Measurements from ENCODE around the gene ADIG. TPM values are rescaled to one million over a fixed set of nuclear protein-coding genes. Genes with fewer than 3 reads are reported as not detected.
"Not testable (repeated sequence)": the region's sequence is repeated elsewhere in the genome, so short reads cannot be mapped to it uniquely, and the experiment has no call there.

ADIG gene
- total and polyA plus RNA-seq, 7 donors: not detected

DNA sequence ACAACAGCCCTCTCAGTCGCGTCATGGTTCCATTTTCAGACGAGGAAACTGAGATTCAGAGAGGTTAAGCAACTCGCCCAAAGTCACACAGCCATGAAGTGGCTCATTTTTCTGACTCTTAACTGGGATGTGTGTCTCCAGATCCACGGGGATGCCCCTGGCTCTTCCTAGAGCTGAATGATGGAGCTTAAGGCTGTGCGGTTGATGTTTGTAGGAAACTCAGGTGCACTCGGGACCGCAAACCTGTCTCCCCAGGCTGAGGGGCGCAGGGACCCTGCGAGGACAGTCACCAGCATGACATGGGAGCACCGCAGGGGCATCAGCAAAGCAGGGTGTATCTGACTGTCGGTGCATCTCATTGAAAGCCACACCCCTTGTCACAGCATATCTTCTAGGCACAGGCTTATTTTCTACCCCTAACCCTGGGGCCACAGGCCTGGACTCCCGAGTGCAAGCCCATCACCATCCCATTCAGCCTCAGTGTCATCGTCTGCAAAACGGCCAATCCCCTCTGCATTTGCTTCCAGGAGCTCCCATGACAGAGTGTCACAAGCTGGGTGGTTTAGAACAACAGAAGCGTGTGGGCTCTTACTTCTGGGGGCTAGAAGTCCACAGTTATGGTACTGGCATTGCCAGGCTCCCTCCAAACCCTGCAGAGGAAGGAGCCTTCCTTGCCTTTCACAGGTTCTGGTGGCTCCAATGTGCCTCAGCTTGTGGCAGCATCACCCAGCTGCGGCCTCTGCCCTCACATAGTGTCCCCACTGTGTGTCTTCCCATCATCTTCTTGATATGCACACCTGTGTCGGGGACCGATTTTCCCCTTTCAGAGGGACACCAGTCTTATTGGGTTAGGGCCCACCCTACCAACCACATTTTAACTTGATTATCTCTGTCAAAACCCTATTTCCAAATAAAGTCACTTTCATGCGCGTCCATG is 10.7 kb downstream of the ADIG start:
- Histone ChIP-seq H3K4me1 (no peaks in the 10 kb centered on the region), H3K27ac (no peak overlapping the region), H3K36me3 (no peaks in the 10 kb centered on the region), H3K4me3 (no peak overlapping the region), H3K27me3 (peaks cover 0 to 16% (median 0%) of the 10 kb centered on the region in 3 donors), H3K9me3 (no peaks in the 10 kb centered on the region)
- no peak for TF ChIP-seq POLR2AphosphoS5 (IDR thresholded peaks at IDR 0.05)
- no peak for TF ChIP-seq POLR2A (IDR thresholded peaks at IDR 0.05)
- TF ChIP-seq, protein P1, sequence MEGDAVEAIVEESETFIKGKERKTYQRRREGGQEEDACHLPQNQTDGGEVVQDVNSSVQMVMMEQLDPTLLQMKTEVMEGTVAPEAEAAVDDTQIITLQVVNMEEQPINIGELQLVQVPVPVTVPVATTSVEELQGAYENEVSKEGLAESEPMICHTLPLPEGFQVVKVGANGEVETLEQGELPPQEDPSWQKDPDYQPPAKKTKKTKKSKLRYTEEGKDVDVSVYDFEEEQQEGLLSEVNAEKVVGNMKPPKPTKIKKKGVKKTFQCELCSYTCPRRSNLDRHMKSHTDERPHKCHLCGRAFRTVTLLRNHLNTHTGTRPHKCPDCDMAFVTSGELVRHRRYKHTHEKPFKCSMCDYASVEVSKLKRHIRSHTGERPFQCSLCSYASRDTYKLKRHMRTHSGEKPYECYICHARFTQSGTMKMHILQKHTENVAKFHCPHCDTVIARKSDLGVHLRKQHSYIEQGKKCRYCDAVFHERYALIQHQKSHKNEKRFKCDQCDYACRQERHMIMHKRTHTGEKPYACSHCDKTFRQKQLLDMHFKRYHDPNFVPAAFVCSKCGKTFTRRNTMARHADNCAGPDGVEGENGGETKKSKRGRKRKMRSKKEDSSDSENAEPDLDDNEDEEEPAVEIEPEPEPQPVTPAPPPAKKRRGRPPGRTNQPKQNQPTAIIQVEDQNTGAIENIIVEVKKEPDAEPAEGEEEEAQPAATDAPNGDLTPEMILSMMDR (IDR thresholded peaks at IDR 0.05): no peak
- no peak for TF ChIP-seq EP300 (IDR thresholded peaks at IDR 0.05)
- 85 to 88% methylated on average over 21 of the region's 21 CpGs for WGBS, 2 donors
- intact Hi-C loops (cut with DNase I): no loop called here
- no peak for DNase-seq

DNA sequence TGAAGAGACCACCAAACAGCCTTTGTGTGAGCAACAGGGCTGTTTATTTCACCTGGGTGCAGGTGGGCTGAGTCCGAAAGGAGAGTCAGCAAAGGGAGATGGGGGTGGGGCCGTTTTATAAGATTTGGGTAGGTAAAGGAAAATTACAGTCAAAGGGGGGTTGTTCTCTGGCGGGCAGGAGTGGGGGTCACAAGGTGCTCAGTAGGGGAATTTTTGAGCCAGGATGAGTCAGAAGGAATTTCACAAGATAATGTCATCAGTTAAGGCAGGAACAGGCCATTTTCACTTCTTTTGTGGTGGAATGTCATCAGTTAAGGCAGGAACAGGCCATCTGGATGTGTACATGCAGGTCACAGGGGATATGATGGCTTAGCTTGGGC is 11.4 kb downstream of the ADIG start:
- H3K4me3 ChIP-seq; intact Hi-C loops (cut with DNase I); H3K9me3 ChIP-seq; DNase-seq; H3K27ac ChIP-seq; H3K4me1 ChIP-seq; H3K36me3 ChIP-seq: not testable (repeated sequence)
- WGBS, 2 donors: 74% methylated on average over 3 of the region's 3 CpGs
- peaks cover 0 to 16% (median 0%) of the 10 kb centered on the region in 3 donors for H3K27me3 ChIP-seq

DNA sequence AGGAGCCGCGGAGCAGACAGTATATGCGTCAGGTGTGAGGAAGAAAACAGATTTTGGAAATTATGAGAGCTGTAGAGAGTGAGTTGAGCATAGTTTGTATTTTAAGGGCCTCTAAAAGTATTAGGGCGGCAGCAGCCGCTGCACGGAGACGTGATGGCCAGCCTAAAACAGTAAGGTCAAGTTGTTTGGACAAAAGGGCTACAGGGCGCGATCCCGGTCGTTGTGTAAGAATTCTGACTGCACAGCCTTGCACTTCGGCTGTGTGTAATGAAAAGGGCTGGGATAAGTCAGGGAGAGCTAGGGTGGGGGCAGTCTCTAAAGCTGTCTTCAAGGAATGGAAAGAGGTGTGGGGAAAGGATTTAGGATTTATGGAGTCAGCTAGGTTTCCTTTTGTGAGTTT is 13.3 kb downstream of the ADIG start:
- intact Hi-C loops (cut with DNase I); H3K4me1 ChIP-seq; H3K27me3 ChIP-seq; DNase-seq; H3K27ac ChIP-seq; H3K36me3 ChIP-seq; H3K4me3 ChIP-seq; H3K9me3 ChIP-seq: not testable (repeated sequence)
- 80 to 84% methylated on average over 12 of the region's 12 CpGs for WGBS, 2 donors

DNA sequence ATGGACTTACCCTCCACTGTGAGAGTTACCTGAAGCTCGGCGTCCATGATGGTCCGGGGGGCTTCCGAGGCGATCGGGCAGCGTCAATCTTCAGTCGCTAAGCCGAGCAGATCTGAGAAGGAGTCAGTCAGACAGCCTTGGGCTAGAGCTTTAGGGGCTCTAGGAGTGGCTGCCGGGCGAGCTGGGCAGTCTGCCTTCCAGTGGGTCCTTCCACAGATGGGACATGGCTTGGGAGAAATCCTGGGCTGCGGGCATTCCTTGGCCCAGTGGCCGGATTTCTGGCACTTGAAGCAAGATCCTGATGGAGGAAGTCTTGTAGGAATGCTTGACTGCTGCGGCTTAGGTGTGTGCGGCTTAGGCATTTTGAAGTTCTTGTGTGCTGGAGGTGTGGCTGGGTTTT is 14.9 kb downstream of the ADIG start:
- H3K27me3 ChIP-seq: peaks cover 0 to 16% (median under 1%) of the 10 kb centered on the region in 3 donors
- H3K4me1 ChIP-seq; intact Hi-C loops (cut with DNase I); H3K27ac ChIP-seq; H3K9me3 ChIP-seq; H3K4me3 ChIP-seq; DNase-seq; H3K36me3 ChIP-seq: not testable (repeated sequence)
- WGBS, 2 donors: 90 to 92% methylated on average over 15 of the region's 15 CpGs

DNA sequence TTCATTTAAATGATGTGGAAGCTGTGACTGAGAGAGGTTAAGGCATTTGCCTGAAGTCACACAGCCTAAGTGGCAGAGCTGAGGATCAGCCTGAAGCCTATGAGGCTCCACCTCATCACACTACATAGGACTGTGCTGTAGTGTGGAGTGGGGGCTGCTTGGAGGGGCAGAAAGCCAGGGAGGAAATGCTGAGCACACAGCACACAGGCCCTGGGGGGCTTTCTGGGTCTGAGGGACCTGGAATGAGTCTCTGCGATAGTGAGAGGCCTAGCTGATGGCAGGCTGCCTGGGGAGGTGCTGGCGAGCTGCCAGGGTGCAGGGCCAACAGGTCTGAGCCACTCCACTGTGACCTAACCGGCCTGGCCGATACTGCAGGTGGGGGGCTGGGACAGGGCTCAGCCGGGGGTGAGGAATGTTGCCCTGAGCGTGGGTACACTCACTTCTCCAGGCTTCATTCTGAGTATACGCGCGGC is 18.4 kb downstream of the ADIG start:
- H3K4me3 ChIP-seq: no peak overlapping the region
- peaks cover 0 to 8% (median 2%) of the 10 kb centered on the region in 4 donors for H3K4me1 ChIP-seq
- 47 to 67% methylated on average over 9 of the region's 9 CpGs for WGBS, 2 donors
- H3K9me3 ChIP-seq: no peaks in the 10 kb centered on the region
- no peaks in the 10 kb centered on the region for H3K36me3 ChIP-seq
- peaks cover 22 to 44% (median 26%) of the 10 kb centered on the region in 3 donors for H3K27me3 ChIP-seq
- no peak for TF ChIP-seq EP300 (IDR thresholded peaks at IDR 0.05)
- TF ChIP-seq, protein P1 (IDR thresholded peaks at IDR 0.05): no peak
- no peak for TF ChIP-seq POLR2AphosphoS5 (IDR thresholded peaks at IDR 0.05)
- TF ChIP-seq POLR2A (IDR thresholded peaks at IDR 0.05): no peak
- intact Hi-C loops (cut with DNase I): no loop called here
- H3K27ac ChIP-seq: no peak overlapping the region
- no peak for DNase-seq

DNA sequence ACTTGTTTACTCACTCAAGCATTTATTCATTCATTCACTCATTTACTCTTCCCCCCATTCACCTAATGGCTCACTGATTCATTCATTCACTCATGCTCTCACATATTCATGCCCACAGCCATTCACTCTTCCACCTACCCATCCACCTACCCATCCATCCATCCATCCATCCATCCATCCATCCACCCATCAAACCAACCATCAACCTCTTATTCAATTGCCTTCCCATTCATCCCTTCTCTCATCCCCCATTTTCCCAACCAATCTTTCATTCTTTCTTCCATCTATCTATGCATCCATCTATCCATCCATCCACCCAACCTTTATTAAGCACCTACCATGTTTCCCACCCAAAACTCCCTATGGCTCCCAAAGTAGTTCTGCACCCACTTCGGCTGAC is 19.1 kb downstream of the ADIG start:
- no peak overlapping the region for H3K27ac ChIP-seq
- no peaks in the 10 kb centered on the region for H3K36me3 ChIP-seq
- H3K4me3 ChIP-seq: no peak overlapping the region
- intact Hi-C loops (cut with DNase I): no loop called here
- no peak for DNase-seq
- TF ChIP-seq POLR2A (IDR thresholded peaks at IDR 0.05): no peak
- TF ChIP-seq, protein P1 (IDR thresholded peaks at IDR 0.05): no peak
- TF ChIP-seq POLR2AphosphoS5 (IDR thresholded peaks at IDR 0.05): no peak
- no peak for TF ChIP-seq EP300 (IDR thresholded peaks at IDR 0.05)
- H3K27me3 ChIP-seq: peaks cover 22 to 50% (median 26%) of the 10 kb centered on the region in 3 donors
- H3K4me1 ChIP-seq: peaks cover 0 to 8% (median 2%) of the 10 kb centered on the region in 4 donors
- WGBS, 2 donors: 94 to 95% methylated on average over 1 of the region's 1 CpG
- no peaks in the 10 kb centered on the region for H3K9me3 ChIP-seq

All from sigmoid colon (tissue), 7 donors.